Measurements from ENCODE around the gene STUM. TPM values are rescaled to one million over a fixed set of nuclear protein-coding genes. Genes with fewer than 3 reads are reported as not detected.

The STUM gene
- total RNA-seq, 1 donor from 2014 or later = 1.7 TPM

- no peak for DNase-seq (ENCODE audit: low spot score)
Measured at GRCh38 chr1:226533220-226533619, 15.3 kb upstream of the STUM start.

- DNase-seq (ENCODE audit: low spot score) = no peak
Measured at GRCh38 chr1:226534098-226534497, 14.5 kb upstream of the STUM start.

- DNase-seq (ENCODE audit: low spot score) = no peak
Measured at GRCh38 chr1:226534645-226535044, 13.9 kb upstream of the STUM start.

GRCh38 chr1:226535666-226536065, 12.9 kb upstream of the STUM start:
- DNase-seq (ENCODE audit: low spot score) = no peak

- DNase-seq (ENCODE audit: low spot score) = no peak
Measured at GRCh38 chr1:226541231-226541630, 7.3 kb upstream of the STUM start.

GRCh38 chr1:226541631-226542622, 6.6 kb upstream of the STUM start:
- no peak for DNase-seq (ENCODE audit: low spot score)

- no peak for DNase-seq (ENCODE audit: low spot score)
Measured at GRCh38 chr1:226542623-226543103, 5.9 kb upstream of the STUM start.

GRCh38 chr1:226545836-226546596, 2.5 kb upstream of the STUM start:
- DNase-seq (ENCODE audit: low spot score) = no peak

GRCh38 chr1:226546926-226547325, 1.6 kb upstream of the STUM start:
- DNase-seq (ENCODE audit: low spot score) = no peak

GRCh38 chr1:226547754-226548191, 791 bp upstream of the STUM start:
- peak; percentile 94 for DNase-seq (ENCODE audit: low spot score)

- DNase-seq (ENCODE audit: low spot score) = no peak
Measured at GRCh38 chr1:226549094-226549936, 751 bp downstream of the STUM start.

GRCh38 chr1:226549937-226550671, 1.5 kb downstream of the STUM start:
- DNase-seq (ENCODE audit: low spot score) = peak; percentile 44

GRCh38 chr1:226550672-226551041, 2.1 kb downstream of the STUM start:
- no peak for DNase-seq (ENCODE audit: low spot score)

GRCh38 chr1:226551299-226551698, 2.7 kb downstream of the STUM start:
- no peak for DNase-seq (ENCODE audit: low spot score)

GRCh38 chr1:226552061-226552460, 3.5 kb downstream of the STUM start:
- DNase-seq (ENCODE audit: low spot score) = no peak

- DNase-seq (ENCODE audit: low spot score) = no peak
Measured at GRCh38 chr1:226553266-226553923, 4.8 kb downstream of the STUM start.

- DNase-seq (ENCODE audit: low spot score) = no peak
Measured at GRCh38 chr1:226553924-226554282, 5.3 kb downstream of the STUM start.

GRCh38 chr1:226555092-226555491, 6.5 kb downstream of the STUM start:
- no peak for DNase-seq (ENCODE audit: low spot score)

- no peak for DNase-seq (ENCODE audit: low spot score)
Measured at GRCh38 chr1:226557424-226557823, 8.9 kb downstream of the STUM start.

GRCh38 chr1:226558036-226558650, 9.6 kb downstream of the STUM start:
- no peak for DNase-seq (ENCODE audit: low spot score)
